Measurements from ENCODE around the gene NAV3.

DNA sequence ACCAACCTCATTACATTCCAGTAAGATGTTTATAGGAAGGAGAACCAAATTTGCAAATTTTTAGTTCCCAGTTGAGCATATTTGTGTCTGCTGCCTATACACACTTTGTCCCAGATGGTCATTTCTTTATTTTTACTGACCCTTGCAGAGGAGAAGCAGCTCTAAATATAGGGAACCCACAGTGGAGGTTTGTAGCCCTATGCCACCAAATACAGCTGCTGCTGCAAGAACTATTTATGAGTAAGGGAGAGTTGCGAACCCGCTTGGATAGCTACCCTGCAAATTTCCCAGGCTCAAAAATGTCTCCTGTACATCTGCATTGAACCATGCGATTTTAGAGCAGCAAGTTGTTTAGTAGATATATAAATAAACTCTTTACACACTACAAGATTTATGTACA is 48.2 kb downstream of the NAV3 start:
- no peak for TF ChIP-seq POLR2A (IDR thresholded peaks at IDR 0.05)
- TF ChIP-seq, protein P1, sequence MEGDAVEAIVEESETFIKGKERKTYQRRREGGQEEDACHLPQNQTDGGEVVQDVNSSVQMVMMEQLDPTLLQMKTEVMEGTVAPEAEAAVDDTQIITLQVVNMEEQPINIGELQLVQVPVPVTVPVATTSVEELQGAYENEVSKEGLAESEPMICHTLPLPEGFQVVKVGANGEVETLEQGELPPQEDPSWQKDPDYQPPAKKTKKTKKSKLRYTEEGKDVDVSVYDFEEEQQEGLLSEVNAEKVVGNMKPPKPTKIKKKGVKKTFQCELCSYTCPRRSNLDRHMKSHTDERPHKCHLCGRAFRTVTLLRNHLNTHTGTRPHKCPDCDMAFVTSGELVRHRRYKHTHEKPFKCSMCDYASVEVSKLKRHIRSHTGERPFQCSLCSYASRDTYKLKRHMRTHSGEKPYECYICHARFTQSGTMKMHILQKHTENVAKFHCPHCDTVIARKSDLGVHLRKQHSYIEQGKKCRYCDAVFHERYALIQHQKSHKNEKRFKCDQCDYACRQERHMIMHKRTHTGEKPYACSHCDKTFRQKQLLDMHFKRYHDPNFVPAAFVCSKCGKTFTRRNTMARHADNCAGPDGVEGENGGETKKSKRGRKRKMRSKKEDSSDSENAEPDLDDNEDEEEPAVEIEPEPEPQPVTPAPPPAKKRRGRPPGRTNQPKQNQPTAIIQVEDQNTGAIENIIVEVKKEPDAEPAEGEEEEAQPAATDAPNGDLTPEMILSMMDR (IDR thresholded peaks at IDR 0.05): no peak

Measured in body of pancreas (tissue), 4 donors.